SK-N-SH (cell line): ENCODE data around the gene GPR61.

Experiments
- MEF2A ChIP-seq: IDR thresholded peaks from 2 replicates; pipeline ENCODE4 v1.4.0; 2012; ENCODE audit warnings: low read depth, borderline replicate concordance
- POLR2AphosphoS5 ChIP-seq: IDR thresholded peaks from 2 replicates; pipeline ENCODE4 v1.6.1; 2012; ENCODE audit warnings: low read depth, low read length
- TF ChIP-seq, protein P1 (sequence below): IDR thresholded peaks from 2 replicates; pipeline ENCODE4 v1.4.0; 2012; ENCODE audit warnings: low read depth, borderline replicate concordance
- TF ChIP-seq, protein P2 (sequence below): fragments of 200-600 bp; sonication (generic); IDR thresholded peaks from 2 replicates; pipeline ENCODE4 v1.6.1; 2017; ENCODE audit warnings: antibody characterized with exemption, mild to moderate bottlenecking, moderate library complexity

DNA sequence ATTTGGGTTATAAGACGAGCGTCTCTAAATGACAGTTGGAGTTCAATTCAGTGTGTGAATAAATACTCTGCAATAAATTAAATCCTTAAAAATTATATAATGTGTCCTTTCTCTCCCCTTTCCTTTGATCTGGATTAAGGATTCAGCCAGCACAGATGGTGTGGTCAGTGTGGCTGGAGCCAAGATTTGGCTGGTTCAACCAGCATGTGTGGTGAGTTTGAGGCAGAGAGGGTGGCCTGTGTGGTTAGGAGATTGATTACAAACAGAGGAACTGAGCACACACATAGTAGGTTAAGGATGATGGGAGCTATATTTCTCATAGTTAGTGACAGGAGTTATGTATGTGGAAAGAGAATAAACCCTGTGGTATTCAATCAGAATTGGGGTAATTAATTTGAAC is 16.0 kb upstream of the GPR61 start:
- no peak for TF ChIP-seq MEF2A
- TF ChIP-seq, protein P1, sequence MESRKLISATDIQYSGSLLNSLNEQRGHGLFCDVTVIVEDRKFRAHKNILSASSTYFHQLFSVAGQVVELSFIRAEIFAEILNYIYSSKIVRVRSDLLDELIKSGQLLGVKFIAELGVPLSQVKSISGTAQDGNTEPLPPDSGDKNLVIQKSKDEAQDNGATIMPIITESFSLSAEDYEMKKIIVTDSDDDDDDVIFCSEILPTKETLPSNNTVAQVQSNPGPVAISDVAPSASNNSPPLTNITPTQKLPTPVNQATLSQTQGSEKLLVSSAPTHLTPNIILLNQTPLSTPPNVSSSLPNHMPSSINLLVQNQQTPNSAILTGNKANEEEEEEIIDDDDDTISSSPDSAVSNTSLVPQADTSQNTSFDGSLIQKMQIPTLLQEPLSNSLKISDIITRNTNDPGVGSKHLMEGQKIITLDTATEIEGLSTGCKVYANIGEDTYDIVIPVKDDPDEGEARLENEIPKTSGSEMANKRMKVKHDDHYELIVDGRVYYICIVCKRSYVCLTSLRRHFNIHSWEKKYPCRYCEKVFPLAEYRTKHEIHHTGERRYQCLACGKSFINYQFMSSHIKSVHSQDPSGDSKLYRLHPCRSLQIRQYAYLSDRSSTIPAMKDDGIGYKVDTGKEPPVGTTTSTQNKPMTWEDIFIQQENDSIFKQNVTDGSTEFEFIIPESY, result no peak
- TF ChIP-seq, protein P2, sequence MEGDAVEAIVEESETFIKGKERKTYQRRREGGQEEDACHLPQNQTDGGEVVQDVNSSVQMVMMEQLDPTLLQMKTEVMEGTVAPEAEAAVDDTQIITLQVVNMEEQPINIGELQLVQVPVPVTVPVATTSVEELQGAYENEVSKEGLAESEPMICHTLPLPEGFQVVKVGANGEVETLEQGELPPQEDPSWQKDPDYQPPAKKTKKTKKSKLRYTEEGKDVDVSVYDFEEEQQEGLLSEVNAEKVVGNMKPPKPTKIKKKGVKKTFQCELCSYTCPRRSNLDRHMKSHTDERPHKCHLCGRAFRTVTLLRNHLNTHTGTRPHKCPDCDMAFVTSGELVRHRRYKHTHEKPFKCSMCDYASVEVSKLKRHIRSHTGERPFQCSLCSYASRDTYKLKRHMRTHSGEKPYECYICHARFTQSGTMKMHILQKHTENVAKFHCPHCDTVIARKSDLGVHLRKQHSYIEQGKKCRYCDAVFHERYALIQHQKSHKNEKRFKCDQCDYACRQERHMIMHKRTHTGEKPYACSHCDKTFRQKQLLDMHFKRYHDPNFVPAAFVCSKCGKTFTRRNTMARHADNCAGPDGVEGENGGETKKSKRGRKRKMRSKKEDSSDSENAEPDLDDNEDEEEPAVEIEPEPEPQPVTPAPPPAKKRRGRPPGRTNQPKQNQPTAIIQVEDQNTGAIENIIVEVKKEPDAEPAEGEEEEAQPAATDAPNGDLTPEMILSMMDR, result no peak
- no peak for TF ChIP-seq POLR2AphosphoS5
